HG03457 (cell line): Measurements from ENCODE around the gene ZSWIM1.
"Not testable (repeated sequence)": the region's sequence is repeated elsewhere in the genome, so short reads cannot be mapped to it uniquely, and the experiment has no call there.

Experiments used
- ATAC-seq: cut with Tn5 transposase; IDR thresholded peaks from one replicate; pipeline ENCODE4 v1.9.1; 2021; ENCODE audit warnings: moderate number of reproducible peaks; ENCODE audit not compliant: unreplicated experiment

The ZSWIM1 gene

GRCh38 chr20:45925821-45926506 lies 44.9 kb downstream of the ZSWIM1 start:
- ATAC-seq, result no peak

DNA sequence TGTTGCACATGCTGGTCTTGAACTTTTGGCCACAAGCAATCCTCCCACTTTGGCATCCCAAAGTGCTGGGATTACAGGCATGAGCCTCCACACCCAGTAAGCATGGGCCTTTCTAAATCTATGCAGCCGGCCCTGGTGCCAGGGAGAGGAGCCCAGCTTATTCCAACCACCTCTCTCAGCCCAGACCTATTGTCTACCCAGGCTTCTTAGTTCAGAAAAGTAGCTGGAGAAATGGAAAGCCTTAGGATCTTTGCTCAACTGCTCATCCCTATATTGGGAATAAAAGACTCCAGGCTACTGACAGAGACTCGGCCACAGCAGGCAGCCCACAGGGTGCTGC lies 45.7 kb downstream of the ZSWIM1 start:
- no peak for ATAC-seq

DNA sequence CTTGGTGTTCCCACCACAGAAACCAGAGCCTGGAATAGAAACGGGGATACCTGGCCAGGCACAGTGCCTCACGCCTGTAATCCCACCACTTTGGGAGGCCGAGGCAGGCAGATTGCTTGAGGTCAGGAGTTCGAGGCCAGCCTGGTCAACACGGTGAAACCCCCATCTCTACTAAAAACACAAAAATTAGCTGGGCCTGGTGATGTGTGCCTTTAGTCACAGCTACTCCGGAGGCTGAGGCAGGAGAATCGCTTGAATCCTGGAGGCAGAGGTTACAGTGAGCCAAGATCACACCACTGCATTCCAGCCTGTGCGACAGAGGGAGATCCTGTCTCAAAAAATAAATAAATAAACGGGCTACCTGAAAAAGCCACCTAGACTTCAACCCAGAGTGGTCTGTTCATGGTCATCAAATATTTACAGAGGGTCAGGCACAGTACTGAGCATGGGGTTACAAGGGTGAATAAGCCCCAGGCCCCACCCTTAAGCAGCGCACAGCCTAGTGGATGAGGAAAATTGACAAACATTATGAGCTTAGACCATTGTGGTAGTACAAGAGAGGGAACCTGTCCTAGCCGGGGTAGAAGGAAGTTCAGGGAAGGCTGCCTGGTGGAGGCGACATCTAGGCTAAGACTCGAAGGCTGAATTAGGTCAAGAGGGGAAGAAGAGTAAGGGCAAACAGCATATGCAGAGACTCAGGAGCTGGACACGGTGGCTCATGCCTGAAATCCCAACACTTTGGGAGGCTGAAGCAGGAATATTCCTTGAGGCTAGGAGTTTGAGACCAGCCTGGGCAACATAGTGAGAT lies 46.2 kb downstream of the ZSWIM1 start:
- no peak for ATAC-seq

GRCh38 chr20:45931680-45932079 lies 50.7 kb downstream of the ZSWIM1 start:
- ATAC-seq, result not testable (repeated sequence)

GRCh38 chr20:45933266-45934045 lies 52.4 kb downstream of the ZSWIM1 start:
- no peak for ATAC-seq

GRCh38 chr20:45934046-45934585 lies 53.1 kb downstream of the ZSWIM1 start:
- no peak for ATAC-seq
